ENCODE results near the gene PLEKHH2. TPM values are rescaled to one million over a fixed set of nuclear protein-coding genes. Genes with fewer than 3 reads are reported as not detected.

Gene PLEKHH2
- total RNA-seq, 4 donors from 2014 or later: 18.9 to 37.4 (median 25.1) TPM

DNA sequence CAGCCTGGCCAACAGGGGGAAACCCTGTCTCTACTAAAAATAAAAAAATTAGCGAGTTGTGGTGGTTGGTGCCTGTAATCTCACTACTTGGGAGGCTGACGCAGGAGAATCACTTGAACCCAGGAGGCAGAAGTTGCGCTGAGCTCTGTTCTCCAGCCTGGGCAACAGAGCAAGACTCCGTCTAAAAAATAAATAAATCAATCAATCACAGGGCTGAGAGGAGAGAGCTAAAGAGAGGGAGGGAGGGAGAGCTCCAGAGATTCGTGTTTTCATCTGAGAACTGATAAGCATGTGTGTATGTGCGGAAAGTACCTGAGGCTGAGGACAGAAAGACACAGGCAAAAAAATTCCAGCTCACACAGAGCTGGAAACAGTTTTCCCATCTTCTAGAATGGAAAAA is 99.6 kb downstream of the PLEKHH2 start:
- no peaks in the 10 kb centered on the region for H3K9me3 ChIP-seq
- 62 to 100% methylated on average over 1 to 6 of the region's 6 CpGs for WGBS, 2 donors (ENCODE audit: low coverage in 1 of 2)
- no peak for TF ChIP-seq EP300 (IDR thresholded peaks at IDR 0.05)
- TF ChIP-seq POLR2A (IDR thresholded peaks at IDR 0.05): no peak
- no peak for TF ChIP-seq POLR2AphosphoS5 (IDR thresholded peaks at IDR 0.05)
- TF ChIP-seq, protein P1, sequence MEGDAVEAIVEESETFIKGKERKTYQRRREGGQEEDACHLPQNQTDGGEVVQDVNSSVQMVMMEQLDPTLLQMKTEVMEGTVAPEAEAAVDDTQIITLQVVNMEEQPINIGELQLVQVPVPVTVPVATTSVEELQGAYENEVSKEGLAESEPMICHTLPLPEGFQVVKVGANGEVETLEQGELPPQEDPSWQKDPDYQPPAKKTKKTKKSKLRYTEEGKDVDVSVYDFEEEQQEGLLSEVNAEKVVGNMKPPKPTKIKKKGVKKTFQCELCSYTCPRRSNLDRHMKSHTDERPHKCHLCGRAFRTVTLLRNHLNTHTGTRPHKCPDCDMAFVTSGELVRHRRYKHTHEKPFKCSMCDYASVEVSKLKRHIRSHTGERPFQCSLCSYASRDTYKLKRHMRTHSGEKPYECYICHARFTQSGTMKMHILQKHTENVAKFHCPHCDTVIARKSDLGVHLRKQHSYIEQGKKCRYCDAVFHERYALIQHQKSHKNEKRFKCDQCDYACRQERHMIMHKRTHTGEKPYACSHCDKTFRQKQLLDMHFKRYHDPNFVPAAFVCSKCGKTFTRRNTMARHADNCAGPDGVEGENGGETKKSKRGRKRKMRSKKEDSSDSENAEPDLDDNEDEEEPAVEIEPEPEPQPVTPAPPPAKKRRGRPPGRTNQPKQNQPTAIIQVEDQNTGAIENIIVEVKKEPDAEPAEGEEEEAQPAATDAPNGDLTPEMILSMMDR (IDR thresholded peaks at IDR 0.05): no peak
- H3K27ac ChIP-seq: peak overlapping the region in 3 of 4 donors; percentile 22 to 66 (median 58)
- H3K4me3 ChIP-seq: no peak overlapping the region
- no peak for ATAC-seq
- peaks cover 0 to 36% of the 10 kb centered on the region in 2 donors for H3K36me3 ChIP-seq
- peaks cover 0 to 10% (median 0%) of the 10 kb centered on the region in 3 donors for H3K4me1 ChIP-seq
- no peaks in the 10 kb centered on the region for H3K27me3 ChIP-seq

DNA sequence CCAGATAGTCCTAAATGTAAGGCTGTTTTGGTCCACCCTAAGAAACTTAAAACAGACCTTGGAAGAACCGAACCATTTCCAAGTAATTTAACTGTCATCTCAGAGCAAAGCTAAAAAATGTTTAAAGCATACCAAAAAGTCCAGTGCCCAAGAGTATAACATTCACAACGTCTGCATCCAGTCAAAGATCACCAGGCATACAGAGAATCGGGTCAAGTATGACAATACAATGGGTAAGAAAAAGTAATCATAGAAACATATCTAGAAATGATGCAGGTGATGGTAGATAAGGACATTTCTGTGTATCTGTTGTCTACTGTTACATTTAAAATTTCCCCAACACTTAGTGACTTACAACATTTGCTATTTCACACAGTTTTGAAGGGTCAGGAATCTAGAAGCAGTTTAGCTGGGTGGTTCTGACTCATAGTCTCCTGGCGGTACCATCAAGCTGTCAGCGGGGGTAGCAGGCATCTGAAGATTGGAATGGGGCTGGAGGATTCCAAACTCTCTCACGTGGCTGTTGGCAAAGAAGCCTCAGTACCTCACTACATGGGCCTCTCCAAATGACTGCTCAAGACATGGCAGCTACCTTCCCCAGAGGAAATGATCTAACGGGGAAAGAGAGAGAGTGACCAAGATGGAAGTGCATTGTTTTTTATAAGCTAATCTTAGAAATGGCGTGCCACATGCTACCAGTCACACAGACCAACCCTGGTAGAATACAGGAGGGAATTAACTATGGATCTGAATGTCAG is 100.2 kb downstream of the PLEKHH2 start:
- Histone ChIP-seq H3K27me3 (no peaks in the 10 kb centered on the region), H3K36me3 (peaks cover 0 to 30% of the 10 kb centered on the region in 2 donors), H3K4me3 (no peak overlapping the region), H3K9me3 (no peaks in the 10 kb centered on the region), H3K27ac (peak overlapping the region in 3 of 4 donors; percentile 22 to 66 (median 58)), H3K4me1 (peaks cover 0 to 10% (median 0%) of the 10 kb centered on the region in 3 donors)
- ATAC-seq: peak; percentile 74
- 32 to 35% methylated on average over 6 to 7 of the region's 8 CpGs for WGBS, 2 donors (ENCODE audit: low coverage in 1 of 2)
- TF ChIP-seq POLR2A (IDR thresholded peaks at IDR 0.05) (no peak), POLR2AphosphoS5 (IDR thresholded peaks at IDR 0.05) (peak; percentile 47)
- TF ChIP-seq, protein P1 (IDR thresholded peaks at IDR 0.05): no peak

DNA sequence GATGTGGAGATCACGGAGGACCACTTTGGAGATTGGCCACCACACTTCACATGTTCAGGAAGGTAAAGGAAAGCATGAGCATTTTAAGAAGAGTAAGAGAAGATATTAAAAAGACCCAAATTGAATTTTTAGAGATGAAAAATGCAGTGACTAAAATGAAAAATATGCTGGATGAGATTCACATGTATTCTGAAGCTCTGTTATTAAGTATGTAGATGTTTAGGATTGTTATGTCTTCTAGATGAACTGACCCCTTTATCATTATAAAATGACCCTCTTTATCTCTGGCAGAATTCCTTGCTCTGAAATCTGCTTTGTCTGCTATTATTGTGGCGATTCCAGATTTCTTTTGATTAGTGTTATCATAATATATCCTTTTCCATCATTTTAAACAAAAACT is 100.8 kb downstream of the PLEKHH2 start:
- no peak for TF ChIP-seq EP300 (IDR thresholded peaks at IDR 0.05)
- TF ChIP-seq, protein P1 (IDR thresholded peaks at IDR 0.05): no peak
- TF ChIP-seq POLR2AphosphoS5 (IDR thresholded peaks at IDR 0.05): no peak
- TF ChIP-seq POLR2A (IDR thresholded peaks at IDR 0.05): no peak
- Histone ChIP-seq H3K36me3 (peaks cover 0 to 26% of the 10 kb centered on the region in 2 donors), H3K27me3 (no peaks in the 10 kb centered on the region), H3K9me3 (no peaks in the 10 kb centered on the region), H3K27ac (peak overlapping the region in 3 of 4 donors; percentile 22 to 66 (median 58)), H3K4me3 (no peak overlapping the region), H3K4me1 (peaks cover 0 to 10% (median 0%) of the 10 kb centered on the region in 3 donors)
- ATAC-seq: no peak
- WGBS, 2 donors (ENCODE audit: low coverage in 1 of 2): 73 to 76% methylated on average over 1 of the region's 2 CpGs

DNA sequence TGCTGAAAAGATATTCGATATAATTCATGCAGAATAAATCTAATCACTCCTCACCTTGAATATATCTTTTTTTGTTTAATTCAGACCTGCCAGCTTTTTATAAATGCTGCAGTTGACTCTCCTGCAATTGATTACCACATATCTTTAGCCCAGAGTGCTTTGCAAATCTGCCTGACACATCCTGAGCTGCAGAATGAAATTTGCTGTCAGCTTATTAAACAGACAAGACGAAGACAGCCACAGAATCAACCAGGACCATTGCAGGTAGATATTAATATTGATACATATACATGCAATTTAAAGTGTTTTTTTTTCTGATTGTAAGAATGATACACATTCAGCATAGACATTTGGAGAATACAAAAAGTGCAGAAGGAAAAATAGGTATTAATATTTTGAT is 101.2 kb downstream of the PLEKHH2 start:
- H3K27ac ChIP-seq: no peak overlapping the region
- WGBS, 2 donors (ENCODE audit: low coverage in 1 of 2): 87 to 88% methylated on average over 2 of the region's 2 CpGs
- no peaks in the 10 kb centered on the region for H3K9me3 ChIP-seq
- no peak for ATAC-seq
- H3K4me1 ChIP-seq: peaks cover 0 to 10% (median 0%) of the 10 kb centered on the region in 3 donors
- TF ChIP-seq POLR2AphosphoS5 (IDR thresholded peaks at IDR 0.05) (no peak), POLR2A (IDR thresholded peaks at IDR 0.05) (no peak), EP300 (IDR thresholded peaks at IDR 0.05) (no peak)
- TF ChIP-seq, protein P1 (IDR thresholded peaks at IDR 0.05): no peak
- H3K27me3 ChIP-seq: no peaks in the 10 kb centered on the region
- H3K4me3 ChIP-seq: no peak overlapping the region
- peaks cover 0 to 26% of the 10 kb centered on the region in 2 donors for H3K36me3 ChIP-seq

DNA sequence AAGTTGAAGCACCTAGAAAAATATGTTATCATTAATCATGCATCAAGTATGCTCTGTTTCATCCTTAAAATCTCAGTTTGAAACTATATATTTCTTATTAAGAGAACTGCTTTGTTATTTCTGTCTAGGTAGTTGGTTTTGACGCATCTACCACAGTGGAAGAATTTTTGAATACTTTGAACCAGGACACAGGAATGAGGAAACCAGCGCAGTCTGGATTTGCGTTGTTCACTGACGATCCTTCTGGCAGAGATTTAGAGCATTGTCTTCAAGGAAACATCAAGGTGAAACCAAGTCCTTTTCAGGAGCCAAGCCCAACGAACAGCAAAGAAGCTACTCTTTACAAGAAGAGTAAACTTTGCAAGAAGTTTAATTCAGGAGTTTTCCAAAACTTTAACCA is 106.6 kb downstream of the PLEKHH2 start:
- H3K27ac ChIP-seq: peak overlapping the region in 3 of 4 donors; percentile 10 to 76 (median 70)
- TF ChIP-seq, protein P1 (IDR thresholded peaks at IDR 0.05): no peak
- TF ChIP-seq EP300 (IDR thresholded peaks at IDR 0.05): no peak
- no peak for TF ChIP-seq POLR2AphosphoS5 (IDR thresholded peaks at IDR 0.05)
- TF ChIP-seq POLR2A (IDR thresholded peaks at IDR 0.05): no peak
- no peaks in the 10 kb centered on the region for H3K9me3 ChIP-seq
- H3K4me1 ChIP-seq: peaks cover 4 to 22% (median 8%) of the 10 kb centered on the region in 3 donors
- H3K27me3 ChIP-seq: no peaks in the 10 kb centered on the region
- no peak for ATAC-seq
- H3K4me3 ChIP-seq: no peak overlapping the region
- peaks cover 0 to 36% of the 10 kb centered on the region in 2 donors for H3K36me3 ChIP-seq
- 76 to 85% methylated on average over 3 to 5 of the region's 5 CpGs for WGBS, 2 donors (ENCODE audit: low coverage in 1 of 2)

All from gastroesophageal sphincter (tissue), 4 donors.